ENCODE results near the gene GSTA1.
"Not testable (repeated sequence)": the region's sequence is repeated elsewhere in the genome, so short reads cannot be mapped to it uniquely, and the experiment has no call there.

Gene GSTA1

DNA sequence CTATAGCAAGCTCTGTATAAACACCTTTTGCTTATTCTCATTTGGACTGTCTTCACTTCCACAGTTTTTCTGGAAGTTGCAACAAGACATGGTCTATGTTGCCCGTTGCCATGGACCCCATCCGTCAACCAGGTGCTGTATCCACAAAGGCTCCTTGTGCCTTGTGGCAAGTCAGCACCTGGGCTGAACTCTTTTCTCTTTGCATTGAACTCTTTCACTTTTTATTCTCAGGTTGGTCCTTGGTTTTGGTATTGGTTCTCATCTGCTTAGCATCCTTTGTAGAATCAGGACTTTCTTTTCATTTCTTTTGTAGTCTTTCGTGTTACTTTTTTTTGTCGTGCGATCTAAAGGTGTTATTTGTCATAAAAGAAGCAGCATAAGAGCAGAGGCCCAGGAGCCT is 5.0 kb upstream of the GSTA1 start:
- DNase-seq (ENCODE audit: low spot score): no peak

GRCh38 chr6:52802806-52803205 is 810 bp downstream of the GSTA1 start:
- DNase-seq (ENCODE audit: low spot score): no peak

GRCh38 chr6:52801188-52801841 is 2.3 kb downstream of the GSTA1 start:
- DNase-seq (ENCODE audit: low spot score): no peak

DNA sequence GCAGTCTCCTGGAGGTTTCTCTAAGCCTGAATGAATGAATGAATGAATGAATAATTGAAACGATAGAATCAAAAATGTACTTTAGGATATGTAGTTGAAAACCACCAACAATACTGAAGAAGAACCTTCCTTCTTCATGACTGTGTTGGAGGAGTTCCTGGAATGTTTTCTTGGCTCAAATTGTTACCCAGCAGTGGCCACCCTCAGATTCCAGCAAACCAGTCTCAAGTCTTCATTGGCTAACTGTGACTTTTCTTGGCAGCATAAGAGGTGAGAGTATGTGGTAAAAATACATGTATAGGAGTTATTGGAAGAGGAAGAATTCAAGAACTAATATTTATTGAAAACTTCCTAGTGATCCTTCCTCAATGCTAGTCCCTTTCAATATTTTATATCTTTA is 4.3 kb downstream of the GSTA1 start:
- not testable (repeated sequence) for DNase-seq (ENCODE audit: low spot score)

DNA sequence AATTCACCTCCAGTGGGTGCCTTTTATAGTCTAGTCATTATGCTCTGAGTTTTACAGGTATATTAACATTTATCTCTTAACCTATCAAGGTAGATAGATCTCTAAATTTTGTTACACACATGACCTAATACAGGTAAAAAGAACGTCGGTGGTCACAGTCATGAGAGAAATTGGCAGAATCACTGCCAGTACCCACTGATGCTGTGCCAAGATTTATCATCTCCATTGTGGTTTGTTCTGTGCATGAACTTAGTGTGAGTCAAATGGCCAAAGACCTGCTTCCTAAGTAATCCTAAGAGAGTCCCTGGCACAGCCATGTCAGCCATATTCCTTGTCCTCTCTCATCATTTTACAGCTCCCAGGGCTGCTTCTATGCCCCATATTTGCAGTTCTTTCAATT is 9.2 kb downstream of the GSTA1 start:
- DNase-seq (ENCODE audit: low spot score): not testable (repeated sequence)

GRCh38 chr6:52790861-52791260 is 12.8 kb downstream of the GSTA1 start:
- no peak for DNase-seq (ENCODE audit: low spot score)

GRCh38 chr6:52789658-52790057 is 14.0 kb downstream of the GSTA1 start:
- DNase-seq (ENCODE audit: low spot score): not testable (repeated sequence)

- no peak for DNase-seq (ENCODE audit: low spot score)
These were observed 15.1 kb downstream of the GSTA1 start for GRCh38 chr6:52788478-52788877.

DNA sequence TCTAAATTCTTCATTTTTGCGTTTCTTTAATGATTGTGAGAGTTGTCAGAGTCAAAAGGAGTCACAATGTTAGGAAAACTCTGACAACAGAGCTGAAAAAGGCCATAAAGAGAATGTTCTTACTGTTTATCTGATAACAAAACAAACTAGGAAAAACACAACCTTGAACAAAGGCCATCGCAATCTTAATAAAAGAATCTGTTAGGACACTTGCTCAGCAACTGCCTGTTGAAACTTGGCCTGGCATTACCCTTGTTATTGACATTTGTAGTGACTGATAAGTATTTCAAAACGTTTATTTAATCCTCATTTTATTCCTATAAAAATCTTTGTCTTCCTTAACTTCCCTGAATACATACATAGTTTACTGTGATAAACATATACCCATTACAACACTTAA is 15.7 kb downstream of the GSTA1 start:
- no peak for DNase-seq (ENCODE audit: low spot score)

DNA sequence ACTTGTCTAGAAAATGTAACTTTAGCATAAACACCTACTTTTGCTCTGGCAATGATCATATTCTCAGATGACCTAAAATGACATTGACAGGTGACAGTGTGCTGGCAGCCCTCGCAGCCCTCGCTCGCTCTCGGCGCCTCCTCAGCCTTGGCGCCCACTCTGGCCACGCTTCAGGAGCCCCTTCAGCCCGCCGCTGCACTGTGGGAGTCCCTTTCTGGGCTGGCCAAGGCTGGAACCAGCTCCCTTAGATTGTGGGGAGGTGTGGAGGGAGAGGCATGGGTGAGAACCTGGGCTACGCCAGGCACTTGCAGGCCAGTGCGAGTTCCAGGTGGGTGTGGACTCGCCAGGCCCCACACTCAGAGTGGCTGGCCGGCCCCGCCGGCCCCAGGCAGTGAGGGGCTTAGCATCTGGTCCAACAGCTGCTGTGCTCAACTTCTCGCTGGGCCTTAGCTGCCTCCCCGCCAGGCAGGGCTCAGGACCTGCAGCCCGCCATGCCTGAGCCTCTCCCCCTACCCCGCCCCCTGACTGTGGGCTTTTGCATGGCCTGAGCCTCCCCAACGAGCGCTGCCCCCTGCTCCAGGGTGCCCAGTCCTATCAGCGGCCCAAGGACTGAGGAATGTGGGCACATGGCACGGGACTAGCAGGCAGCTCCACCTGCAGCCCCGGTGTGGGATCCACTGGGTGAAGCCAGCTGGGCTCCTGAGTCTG is 17.2 kb downstream of the GSTA1 start:
- DNase-seq (ENCODE audit: low spot score): no peak

- not testable (repeated sequence) for DNase-seq (ENCODE audit: low spot score)
These were observed 20.8 kb downstream of the GSTA1 start for GRCh38 chr6:52782696-52783274.

DNA sequence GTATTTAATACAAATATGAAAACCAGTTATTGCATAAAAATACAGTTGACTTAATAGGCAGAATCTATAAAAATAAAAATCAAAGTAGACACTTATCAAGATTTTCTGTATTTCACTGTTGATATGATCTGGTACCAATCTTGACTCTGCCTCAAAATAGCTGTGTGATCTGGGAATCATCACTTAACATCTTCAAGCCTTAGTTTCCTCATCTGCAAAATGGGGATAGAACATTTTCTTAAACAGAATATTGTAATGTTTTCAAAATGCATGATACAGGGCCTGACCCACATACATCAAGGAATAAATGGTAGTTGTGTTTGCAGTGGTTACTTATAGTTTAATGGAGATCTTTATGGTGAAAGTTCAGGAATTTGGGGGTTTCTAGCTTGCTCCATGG is 21.4 kb downstream of the GSTA1 start:
- not testable (repeated sequence) for DNase-seq (ENCODE audit: low spot score)

DNA sequence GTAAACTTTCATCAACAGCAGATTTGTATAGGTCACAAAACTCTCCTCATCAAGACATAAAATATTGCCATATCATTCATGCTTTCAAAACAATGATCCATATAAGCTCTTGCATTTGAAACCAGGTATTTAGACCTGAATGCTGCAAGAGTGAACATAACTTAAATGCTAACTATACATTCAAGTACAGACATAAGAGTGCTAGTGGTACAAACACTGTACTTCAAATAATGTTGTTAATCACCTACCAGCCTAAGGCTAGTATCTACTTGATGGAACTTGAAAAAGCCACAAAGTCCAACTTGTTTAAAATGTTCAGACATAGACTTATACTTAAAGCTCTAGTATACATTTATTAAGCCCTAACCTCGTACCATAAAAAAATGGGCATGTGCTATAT is 24.4 kb downstream of the GSTA1 start:
- no peak for DNase-seq (ENCODE audit: low spot score)

DNA sequence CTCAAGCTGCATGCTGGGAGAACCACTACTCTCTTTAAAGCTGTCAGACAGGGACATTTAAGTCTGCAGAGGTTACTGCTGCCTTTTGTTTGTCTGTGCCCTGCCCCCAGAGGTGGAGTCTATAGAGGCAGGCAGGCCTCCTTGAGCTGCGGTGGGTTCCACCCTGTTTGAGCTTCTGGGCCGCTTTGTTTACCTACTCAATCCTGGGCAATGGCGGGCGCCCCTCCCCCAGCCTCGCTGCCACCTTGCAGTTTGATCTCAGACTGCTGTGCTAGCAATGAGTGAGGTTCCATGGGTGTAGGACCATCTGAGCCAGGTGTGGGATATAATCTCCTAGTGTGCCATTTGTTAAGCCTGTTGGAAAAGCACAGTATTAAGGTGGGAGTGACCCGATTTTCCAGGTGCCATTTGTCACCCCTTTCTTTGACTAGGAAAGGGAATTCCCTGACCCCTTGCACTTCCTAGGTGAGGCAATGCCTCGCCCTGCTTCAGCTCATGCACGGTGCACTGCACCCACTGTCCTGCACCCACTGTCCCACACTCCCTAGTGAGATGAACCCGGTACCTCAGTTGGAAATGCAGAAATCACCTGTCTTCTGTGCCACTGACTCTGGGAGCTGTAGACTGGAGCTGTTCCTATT is 26.8 kb downstream of the GSTA1 start:
- not testable (repeated sequence) for DNase-seq (ENCODE audit: low spot score)

- peak; percentile 10 for DNase-seq (ENCODE audit: low spot score)
These were observed 34.2 kb downstream of the GSTA1 start for GRCh38 chr6:52769399-52769798.

- DNase-seq (ENCODE audit: low spot score): not testable (repeated sequence)
These were observed 36.0 kb downstream of the GSTA1 start for GRCh38 chr6:52767658-52768057.

DNA sequence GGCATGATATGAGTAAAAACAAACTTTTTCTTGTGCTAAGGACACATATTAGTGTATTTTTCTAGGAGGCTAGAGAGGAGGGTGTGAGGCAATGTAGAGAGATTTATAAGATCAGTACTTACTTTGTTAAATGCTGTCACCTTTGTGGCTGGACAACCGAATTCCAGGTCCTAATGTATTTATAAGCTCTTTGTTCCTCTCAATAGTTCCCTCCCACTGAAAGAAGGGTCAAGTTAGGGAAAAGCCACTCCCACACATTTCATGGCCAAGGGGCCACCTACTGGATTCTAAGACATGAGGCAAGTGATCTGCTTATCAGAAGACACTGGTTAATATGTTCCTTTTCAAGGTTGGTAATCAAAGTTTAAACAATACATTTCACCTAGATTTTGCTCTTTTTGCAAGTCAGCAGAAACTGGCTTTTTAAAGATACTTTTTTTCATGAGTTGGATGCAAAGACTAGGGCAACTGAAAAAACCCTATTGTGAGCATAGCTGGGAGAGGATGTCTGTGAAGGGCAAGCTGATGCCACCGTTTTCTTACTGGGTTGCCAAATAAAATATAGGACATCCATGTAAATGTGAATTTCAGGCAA is 40.2 kb downstream of the GSTA1 start, which contains the start of gene GSTA2:
GSTA2 (minus strand) TSS at position 154 of the 595 bp plus-strand sequence. CDS start 5,528 bp downstream, outside the sequence.
- DNase-seq (ENCODE audit: low spot score): not testable (repeated sequence)

DNA sequence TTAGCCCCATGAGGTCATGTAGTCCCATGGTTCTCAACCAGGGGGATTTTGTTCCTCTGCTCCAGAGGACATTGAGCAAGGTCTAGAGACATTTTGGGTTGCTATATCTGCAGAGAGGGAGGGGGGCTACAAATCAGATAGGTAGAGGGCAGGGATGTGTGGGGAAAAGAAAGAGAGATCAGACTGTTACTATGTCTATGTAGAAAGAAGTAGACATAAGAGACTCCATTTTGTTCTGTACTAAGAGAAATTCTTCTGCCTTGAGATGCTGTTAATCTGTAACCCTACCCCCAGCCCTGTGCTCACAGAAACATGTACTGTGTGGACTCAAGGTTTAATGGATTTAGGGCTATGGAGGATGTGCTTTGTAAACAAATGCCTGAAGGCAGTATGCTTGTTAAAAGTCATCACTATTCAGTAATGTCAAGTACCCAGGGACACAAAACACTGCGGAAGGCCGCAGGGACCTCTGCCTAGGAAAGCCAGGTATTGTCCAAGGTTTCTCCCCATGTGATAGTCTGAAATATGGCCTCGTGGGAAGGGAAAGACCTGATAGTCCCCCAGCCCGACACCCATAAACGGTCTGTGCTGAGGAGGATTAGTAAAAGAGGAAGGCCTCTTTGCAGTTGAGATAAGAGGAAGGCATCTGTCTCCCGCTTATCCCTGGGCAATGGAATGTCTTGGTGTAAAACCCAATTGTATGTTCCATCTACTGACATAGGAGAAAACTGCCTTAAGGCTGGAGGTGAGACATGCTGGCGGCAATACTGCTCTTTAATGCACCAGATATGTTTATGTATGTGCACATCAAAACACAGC is 41.7 kb downstream of the GSTA1 start:
- not testable (repeated sequence) for DNase-seq (ENCODE audit: low spot score)

GRCh38 chr6:52760105-52760765 is 43.4 kb downstream of the GSTA1 start:
- DNase-seq (ENCODE audit: low spot score): no peak

DNA sequence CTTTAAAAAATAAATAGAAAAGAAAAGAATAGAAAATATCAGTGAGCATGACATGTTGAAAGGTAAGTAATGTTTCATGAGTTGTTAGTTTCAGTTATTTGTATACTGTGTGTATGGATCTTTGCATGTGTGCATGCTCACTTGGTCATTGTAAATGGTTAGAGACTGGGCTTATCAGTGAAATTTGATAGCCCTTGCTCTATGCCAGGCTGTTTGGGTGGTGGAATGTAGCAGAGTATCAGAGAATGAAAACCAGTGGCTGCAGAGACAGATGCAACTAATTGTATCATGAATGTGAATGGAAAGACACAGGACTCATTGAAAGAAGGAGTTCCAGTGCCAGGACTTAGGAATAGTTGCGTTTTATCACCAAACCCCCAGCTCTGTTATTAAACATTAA is 44.5 kb downstream of the GSTA1 start:
- no peak for DNase-seq (ENCODE audit: low spot score)

All from RKO (cell line).